ENCODE results near the gene SFN.
"Not testable (repeated sequence)": the region's sequence is repeated elsewhere in the genome, so short reads cannot be mapped to it uniquely, and the experiment has no call there.

SFN gene

DNA sequence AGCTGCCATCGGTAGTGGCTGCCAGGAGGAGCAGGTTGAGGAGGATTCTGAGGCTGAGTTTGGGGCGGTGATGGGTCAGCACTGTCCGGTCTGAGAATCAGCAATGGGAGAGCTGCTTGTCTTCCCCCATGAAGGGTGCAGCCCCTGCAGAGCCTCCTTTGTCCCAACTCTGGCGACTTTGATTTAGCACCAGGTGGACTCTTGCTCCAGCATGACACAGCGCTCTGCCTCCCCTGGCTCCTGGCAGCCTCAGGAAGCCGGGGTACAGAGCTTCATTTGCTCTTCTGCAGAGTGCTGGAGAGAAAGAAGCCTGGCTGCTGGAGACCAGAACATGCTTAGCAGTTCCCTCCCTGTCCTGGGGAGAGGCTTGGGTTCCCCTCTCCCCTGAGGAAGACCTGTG lies 23.2 kb upstream of the SFN start:
- DNase-seq, result no peak

DNA sequence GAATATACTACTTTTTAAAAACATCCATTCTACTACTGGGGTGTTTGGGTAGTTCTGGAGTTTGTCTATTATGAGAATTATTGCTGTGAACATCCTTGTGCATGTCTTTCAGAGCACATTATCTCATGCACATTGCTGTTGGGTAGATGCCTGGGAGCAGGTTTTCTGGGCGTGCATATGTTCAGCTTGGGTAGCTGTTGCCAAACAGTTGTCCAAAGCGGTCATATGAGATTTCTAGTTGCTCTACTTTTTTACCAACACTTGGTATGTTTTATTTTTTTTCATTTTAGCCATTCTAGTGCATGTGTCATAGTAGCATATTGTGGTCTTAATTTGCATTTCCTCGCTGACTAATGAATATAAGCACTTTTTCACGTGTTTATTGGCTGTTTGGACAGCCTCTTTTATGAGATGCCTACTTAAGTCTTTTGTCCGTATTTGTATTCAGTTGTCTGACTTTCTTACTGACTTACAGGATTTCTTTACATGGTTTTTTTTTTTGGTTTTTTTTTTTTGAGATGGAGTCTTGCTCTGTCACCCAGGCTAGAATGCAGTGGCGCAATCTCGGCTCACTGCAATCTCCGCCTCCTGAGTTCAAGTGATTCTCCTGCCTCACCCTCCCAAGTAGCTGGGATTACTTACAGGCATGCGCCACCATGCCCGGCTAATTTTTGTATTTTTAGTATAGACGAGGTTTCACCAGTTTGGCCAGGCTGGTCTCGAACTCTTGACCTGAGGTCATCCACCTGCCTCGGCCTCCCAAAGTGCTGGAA lies 18.3 kb upstream of the SFN start:
- no peak for DNase-seq

DNA sequence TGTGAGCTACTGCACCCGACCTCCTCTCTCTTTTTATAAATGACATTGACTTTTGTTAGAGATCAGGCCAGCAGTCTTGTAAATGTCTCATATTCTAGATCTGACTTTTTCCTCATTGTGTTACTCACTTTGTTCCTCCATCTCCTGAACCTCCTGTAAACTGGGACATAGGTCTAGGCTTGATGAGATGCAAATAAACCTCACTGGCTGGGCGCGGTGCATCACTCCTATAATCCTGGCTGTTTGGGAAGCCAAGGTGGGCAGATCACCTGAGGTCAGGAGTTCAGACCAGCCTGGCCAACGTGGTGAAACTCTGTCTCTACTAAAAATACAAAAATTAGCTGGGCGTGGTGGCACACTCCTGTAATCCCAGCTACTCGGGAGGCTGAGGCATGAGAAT lies 15.1 kb upstream of the SFN start:
- not testable (repeated sequence) for DNase-seq

DNA sequence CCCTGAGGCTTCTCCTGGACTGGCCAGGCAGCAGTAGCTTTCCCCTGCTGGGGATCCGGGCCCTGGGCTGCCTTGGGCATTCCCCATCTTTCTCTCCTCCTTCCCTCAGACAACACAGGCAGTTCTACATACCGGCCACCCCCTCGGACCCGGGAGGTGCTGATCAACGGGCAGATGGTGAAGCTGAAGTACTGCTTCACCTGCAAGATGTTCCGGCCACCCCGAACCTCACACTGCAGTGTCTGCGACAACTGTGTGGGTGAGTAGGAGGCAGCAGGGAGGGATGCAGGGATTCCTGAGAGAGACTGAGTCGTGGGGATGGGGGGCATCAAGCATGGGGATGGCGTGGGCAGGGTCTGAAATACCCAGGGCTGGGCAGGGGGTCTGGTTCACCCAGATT lies 14.4 kb upstream of the SFN start:
- DNase-seq, result no peak

DNA sequence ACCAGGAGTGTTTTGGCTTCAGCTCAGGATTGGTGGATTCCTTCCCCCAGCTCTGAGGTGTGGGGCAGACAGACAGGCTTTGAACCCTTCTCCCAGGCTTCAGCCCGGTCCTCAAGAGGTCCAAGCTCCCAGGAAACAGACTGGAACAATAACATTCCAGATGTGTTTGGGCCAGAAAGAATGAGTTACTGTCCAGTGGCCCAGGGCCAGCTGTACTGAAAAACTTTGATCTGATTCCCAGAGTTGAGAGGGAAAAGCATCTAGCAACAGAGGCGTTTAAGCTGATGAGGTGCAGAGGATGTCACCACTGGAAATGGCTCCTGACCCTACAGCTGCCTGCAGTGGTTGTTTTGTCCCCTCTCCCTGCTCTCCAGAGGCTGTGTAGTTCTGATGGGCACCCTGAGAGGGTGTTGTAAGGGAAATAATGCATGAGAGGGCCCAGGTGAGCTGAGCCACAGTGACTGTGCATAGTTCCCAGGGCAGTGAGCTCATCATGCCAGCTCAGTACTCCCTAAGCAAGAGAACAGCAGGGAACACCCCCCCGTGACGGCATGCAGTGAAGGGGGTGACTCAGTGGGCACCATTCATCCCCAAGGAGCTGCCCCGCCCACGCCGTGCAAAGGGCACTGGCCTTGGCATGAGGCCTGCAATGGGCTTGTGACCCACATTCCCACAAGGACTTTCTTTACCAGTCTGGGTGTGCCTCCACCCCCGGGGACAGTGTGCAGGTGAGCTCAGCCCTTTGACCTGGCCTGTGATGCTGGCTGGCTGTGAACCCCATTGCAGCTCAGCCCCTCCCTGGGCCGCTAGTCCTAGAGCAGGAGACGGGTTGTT lies 13.8 kb upstream of the SFN start:
- DNase-seq, result no peak

DNA sequence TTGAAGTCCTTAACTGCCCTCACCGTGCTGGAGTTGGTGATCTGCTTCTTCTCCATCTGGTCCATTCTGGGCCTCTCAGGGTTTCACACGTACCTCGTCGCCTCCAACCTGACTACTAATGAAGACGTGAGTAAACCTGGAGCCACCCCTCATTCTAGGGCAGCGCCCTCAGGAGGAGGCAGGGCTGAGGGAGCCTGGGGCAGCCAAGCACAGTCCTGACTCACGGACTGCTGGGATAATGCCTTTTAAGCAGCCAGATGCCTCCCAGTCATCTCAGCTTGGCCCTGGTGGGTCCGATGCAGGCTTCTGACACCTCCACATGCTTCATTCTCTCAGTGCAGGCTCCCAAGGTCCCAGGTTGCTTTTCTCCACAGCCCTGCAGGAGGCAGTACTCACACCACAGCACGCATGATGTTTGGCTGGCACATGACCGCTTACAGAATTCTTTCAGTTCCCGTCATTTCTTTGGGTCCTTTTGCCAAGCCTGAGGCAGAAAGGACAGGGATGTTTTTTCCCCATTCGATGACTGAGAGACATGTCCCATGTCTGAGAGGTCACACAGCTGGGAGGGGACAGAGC lies 11.8 kb upstream of the SFN start:
- no peak for DNase-seq

DNA sequence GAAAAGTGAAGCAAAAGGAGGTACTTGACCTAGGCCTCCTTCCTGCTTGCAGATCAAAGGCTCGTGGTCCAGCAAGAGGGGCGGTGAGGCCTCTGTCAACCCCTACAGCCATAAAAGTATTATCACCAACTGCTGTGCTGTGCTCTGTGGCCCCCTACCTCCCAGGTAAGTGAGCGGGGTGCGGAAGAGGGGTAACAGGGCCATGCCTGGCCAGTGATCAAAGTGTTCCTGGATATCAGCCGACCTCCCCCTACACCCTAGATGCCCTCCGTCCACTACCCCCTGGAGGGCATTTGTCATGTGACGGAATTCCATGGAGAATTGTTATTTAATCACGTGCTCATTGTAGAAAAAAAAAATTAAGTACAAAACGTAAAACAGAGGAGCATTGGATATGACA lies 10.2 kb upstream of the SFN start:
- DNase-seq, result no peak

DNA sequence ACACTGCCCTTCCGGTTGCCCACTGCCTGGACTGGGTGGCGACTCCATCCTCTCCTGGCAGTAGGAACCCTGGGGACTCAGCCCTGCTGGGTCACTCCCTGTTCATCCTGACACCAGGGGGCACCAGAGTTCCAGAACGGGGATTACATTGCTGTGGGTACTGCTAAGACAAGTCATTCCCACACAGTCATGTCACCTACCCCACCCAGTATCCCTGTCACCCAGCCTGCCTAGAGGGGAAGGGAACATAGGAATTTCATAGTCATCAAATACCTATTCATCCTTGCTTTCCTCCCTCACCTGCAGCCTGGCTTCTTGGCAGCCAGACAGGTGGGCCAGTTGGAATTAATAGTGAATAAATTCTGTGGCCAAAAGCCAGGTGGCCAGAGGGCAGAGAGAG lies 9.8 kb upstream of the SFN start:
- peak; percentile 82 for DNase-seq

DNA sequence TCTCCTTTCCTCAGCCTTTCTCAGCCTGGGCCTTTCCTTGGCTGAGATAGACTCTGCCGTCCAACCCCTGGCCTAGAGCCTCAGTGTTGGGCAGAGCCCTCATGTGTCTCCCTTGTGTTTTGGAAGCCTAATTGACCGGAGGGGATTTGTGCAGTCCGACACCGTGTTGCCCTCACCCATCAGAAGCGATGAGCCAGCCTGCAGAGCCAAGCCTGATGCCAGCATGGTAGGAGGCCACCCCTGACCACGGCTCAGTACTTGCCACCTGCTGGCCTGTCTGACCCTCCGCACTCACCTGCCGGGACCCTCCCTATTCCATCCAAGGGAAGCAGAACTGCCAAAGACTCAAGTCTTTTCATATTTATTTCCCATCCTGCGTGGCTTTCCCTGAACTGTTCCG lies 9.3 kb upstream of the SFN start:
- no peak for DNase-seq

DNA sequence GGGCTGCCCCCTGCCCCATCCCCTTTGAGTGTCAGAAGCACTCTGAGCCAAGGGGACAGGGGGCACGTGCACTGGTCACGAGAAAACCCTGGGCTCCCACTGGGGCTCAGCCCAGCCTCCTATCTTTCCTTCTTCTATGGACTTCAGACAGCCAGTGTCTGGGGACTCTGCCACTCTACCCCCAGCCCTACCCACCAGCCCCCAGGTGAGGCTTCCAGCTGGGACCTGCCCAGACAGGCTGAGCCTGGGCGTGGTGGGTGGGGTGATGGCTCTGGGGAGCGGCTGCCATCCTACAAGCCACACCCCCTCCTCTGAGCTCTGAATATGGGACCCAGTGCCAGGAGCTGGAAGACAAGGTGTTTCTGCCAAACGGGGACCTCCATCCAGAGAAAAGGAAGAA lies 8.0 kb upstream of the SFN start:
- no peak for DNase-seq

DNA sequence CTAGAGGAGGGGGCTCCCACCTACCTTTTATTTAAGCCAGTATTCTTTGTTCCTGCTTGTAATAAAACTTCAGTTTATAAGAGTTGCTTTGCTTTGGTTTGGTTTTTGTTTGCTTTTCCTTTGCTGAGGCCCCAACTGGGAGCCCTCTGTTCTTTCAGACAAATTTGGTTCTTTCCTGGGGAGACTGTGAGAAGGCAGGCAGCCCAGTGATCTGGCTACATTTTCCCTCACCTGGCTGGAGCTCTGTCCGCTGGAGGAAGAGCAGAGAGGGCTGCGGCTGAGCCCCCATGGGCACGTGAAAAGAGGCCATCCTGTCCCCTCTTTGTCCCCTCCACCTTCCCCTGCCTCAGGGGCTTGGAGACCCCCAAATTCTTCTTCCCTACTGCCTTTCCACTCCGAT lies 7.3 kb upstream of the SFN start:
- DNase-seq, result no peak

DNA sequence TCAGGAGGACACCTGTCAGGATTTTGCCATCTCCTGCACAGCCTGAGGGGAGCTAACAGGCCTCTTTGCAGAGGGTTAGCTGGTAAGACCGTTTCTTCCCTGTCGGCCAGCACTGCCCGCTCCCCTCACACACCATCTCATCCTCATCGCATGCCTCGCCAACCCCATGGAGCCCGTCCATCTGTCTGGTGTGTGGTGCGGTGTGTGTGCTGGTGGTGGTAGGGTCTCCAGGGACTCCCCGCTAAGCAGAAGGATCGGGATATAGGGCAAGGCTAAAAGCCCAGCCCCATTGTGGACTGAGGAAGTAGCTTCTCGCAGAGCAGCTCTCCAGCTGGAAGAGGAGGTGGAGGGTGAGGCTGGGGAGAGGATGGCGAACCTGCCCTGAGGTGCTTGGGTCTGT lies 6.8 kb upstream of the SFN start:
- DNase-seq, result no peak

DNA sequence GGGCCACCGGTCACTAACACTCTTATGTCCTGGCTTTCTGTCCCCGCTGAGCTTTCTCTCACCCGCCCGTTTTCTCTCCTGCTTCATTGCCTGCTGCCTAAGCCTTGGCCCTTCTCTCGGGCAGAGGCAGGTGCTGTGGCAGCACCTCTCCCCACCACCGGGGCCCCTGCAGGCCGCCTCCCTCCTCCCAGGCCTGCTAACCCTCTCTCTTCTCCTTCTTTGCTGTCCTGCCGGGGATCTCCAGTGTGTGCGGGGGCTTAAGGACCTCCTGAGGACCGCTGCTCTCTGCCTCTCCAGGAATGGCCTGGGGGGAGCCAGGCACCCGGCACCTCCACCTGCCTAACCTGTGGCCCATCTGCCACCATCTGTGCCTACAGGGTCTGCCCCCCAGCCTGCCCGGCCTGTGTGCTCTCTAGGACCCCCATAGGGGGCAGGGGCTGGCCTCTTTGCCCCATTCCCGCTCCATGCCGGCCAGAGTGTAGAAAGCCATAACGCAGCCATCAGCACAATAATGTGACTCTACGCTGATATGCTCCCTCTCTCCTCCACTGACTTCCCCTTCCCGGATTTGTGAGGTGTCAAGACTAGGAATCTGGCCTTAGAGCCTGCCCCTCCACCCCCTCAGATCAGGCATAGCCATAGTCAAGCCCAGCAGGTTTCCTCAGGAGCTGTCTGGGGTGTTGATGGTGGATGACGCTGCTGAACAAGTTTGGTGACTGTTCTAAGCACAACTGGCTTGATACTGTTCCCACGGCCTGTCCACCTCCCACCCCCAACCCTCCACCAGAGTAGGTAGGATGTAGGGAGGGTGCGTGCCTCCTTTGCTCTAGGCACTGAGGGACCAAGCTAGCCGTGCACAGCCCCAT lies 6.1 kb upstream of the SFN start:
- DNase-seq, result no peak

DNA sequence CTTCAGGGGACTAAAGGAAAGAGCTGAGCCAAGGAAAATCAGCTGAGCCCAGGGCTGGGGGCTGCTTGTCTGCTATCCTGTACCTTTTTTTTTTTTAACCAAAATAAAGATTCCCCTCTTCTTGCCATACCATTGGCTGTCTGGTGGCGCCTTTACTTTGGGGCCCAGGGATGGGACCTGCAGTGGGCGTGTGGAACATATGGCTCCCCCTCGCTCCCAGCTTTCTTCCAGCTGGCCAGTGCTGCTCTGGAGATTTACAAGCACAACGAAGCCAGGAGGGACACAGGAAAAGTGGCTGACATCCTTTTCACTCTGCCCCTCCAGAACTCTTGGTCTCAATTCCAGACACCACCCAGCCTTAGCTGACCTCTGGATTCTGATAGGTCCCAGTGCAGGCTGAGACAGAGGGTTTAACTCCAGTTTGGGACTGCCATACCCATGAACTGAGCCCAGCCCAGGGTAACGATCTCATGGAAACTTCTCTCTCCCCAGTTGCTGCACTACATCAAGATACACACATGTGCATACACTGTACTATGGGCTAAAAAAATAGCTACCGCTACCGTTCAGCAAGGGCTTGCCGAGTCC lies 5.4 kb upstream of the SFN start:
- no peak for DNase-seq

DNA sequence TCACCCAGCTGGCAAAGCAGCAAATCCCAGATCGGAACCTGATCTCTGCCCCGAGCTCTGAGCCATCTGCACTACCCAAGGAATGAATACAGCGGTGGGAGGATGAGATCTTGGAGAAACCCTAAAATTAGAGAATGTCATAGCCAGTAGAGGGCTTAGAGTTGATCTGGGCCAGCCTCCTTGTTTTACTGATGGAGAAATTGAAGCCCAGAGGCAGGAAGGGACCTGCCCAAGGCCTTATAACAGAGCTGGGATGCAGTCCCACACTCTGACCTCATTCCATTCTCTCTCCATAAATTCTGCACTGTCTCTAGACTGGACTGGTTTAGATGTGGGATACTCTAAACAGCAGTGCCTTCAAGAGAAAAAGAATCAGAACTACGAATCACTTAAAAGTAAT lies 4.8 kb upstream of the SFN start:
- no peak for DNase-seq

DNA sequence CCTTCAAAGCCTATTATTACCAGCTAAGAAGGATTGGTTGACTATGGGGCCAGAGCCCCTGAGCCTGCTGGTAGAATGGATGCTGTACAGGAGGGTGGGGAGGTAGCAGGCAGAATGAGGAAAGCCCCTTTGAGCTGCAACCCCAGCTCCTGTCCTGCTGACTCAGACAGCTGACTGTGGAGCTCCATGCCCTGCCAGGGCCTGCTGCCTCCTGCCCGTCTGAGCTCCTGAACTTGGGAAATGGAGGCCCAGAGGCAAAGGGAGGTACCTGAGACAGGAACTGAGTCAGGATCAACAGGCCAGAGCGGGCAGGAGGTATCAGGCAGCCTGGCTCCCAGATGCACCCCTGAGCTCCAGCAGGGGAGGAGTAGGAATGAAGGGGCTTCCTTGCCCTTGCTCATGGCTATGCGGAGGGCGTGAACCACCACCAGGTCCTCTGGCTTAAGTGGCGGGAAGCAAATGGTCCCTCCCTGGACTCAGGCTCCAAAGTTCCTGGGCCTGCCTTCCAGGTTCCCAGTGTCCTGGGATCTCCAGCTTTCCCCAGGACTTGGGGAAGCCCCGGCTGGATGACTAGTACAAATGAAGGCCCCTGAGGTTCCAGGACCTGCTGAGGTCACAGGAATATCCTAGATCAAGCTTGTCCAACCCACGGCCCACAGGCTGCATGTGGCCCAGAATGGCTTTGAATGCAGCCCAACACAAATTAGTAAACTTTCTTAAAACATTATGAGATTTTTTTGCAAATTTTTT lies 3.9 kb upstream of the SFN start:
- DNase-seq, result no peak

DNA sequence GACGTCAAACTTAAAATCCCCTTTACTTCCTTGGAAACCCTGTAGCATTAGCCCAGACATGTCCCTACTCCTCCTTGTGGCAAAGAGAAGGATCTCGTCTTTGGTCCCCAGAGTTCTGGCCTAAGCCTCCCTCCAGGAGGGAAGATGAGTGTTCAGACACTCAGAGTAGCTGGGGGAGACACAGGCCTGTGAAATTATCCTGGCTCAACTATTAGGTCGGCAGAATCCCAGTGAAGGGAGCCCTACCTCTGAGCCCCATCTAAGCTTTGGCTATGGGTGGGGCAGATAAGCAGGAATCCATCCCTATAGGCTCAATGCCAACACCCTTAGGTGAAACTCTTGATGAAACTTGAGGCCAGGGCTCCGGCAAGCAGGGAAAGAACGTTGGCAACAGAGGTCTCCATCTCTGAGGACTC lies 1.7 kb upstream of the SFN start:
- no peak for DNase-seq

DNA sequence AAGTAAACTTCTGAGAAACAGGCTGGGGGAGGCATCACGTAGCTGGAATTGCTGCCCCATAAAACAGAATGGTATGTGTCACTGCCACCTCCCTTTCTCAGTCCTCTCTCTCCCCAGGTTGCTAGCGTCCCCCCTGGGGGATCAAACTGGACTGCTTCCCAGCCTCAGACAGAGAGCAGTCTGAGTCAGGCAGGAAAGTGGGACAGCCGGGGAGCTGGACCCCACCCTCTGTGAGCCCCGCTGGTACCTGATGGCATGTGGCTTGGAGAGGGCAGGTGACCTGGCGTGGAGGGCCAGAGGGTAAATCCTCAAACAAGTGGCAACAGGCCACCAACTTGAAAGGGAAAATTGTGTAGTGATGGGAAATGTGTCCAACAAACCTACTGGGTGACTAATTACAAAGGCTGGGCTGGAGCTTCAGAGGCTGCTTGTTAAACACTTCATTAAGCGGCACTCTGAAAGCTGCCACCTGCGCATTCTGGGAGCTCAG lies 1.0 kb upstream of the SFN start:
- no peak for DNase-seq

DNA sequence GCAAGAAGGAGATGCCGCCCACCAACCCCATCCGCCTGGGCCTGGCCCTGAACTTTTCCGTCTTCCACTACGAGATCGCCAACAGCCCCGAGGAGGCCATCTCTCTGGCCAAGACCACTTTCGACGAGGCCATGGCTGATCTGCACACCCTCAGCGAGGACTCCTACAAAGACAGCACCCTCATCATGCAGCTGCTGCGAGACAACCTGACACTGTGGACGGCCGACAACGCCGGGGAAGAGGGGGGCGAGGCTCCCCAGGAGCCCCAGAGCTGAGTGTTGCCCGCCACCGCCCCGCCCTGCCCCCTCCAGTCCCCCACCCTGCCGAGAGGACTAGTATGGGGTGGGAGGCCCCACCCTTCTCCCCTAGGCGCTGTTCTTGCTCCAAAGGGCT lies 732 bp downstream of the SFN start:
- DNase-seq, result no peak

DNA sequence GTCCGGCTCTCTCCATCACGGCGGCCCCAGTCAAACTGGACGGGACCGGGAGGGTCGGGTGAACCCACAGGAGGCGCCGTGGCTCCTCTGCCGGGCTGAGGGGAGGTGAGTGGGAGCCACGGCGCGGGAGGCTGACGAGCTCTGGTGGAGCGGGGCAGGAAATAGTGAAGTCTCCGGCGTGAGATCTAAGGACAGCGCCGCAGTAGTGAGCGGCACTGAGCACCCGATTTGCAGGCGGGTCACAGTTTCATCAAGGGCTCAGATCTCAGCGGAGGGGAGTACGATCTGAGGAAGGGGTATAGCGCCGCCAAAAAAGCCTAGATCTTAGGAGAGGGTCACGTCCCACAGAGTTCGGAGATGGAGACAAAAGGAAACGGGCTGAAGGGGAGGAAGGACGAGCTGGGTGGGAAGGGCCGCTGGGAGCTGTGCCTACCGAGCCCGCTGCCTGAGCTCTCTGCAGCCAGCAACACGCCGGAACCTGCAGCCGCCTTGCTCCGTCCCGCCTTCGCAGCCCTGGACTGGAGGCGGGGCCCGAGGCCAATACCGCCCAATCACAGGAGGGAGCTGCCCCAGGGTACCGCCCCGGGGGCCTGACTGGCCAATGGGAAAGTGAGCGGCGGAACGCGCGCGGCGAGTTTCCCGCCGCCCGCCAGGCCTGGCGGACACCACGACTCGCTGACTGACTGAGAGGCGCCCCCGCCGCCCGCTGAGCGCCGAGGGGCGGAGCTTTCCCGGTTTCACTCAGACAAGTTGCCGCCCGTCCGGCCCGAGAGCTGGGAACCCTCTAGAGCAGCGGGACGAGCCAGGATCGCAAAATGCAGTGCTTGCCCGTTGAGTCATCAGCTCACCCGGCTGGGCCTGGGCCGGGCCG lies 1.9 kb downstream of the SFN start:
- peak; percentile 96 for DNase-seq

DNA sequence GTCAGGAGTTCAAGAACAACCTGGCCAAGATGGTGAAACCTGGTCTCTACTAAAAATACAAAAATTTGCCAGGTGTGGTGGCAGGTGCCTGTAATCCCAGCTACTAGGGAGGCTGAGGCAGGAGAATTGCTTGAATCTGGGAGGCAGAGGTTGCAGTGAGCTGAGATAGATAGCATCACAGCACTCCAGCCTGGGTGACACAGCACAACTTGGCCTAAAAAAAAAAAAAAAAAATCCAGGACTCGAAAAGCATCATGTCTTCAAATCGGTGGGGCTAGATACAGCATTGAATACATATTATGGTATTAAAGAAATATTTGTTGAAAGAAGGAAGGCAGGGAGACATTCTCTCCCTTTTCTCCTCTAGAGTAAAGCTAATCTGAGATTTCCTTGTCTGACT lies 10.1 kb downstream of the SFN start:
- DNase-seq, result not testable (repeated sequence)
